ENCODE measurements around the gene PURA. TPM values are rescaled to one million over a fixed set of nuclear protein-coding genes. Genes with fewer than 3 reads are reported as not detected.

Gene PURA
- total RNA-seq, 4 donors from 2014 or later: 35.1 to 56.8 (median 42.5) TPM

DNA sequence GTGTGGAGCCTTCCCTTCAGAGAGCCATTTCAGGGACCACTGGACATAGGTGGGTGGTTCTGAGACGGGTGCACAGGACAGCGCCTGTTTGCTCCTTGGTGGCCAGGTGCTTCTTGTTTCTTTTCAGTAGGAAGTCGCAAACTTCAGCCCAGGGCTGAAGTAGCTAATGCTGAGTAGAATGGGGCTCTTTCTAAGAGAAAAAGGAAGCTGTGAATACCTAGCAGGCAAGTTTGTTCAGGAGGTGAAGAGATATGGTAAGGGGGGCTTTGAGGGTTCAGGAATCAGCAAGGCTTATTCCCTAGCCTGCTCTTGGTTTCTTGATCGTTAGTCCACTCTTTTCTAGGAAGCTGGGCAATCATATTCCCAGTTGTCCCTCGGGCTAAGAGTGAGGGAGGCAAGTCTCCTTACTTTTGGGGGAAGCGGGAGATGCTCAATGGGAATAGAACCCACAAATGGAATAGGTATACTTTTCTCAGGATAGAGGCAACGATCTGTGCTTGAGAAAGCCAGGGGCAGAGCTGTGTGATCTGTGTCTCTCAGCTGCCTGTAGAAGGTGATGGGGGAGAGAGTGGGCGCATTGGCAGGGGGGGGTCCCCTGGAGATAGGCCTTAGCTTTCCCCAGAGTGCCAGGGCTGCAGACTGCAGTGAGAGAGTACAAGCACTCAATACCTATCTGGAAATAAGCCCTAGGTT is 1.9 kb upstream of the PURA start:
- Histone ChIP-seq H3K9me3 (no peaks in the 10 kb centered on the region), H3K27ac (peak overlapping the region in 2 of 4 donors; percentile 97), H3K36me3 (no peaks in the 10 kb centered on the region), H3K4me3 (no peak overlapping the region), H3K27me3 (no peaks in the 10 kb centered on the region), H3K4me1 (peaks cover 0 to 73% (median 46%) of the 10 kb centered on the region in 4 donors)
- WGBS, 2 donors: 60 to 67% methylated on average over 8 of the region's 8 CpGs
- no peak for DNase-seq (ENCODE audit: low spot score in 2 of 2)
- no peak for TF ChIP-seq POLR2A (IDR thresholded peaks at IDR 0.05)
- no peak for TF ChIP-seq EP300 (IDR thresholded peaks at IDR 0.05)
- TF ChIP-seq, protein P1, sequence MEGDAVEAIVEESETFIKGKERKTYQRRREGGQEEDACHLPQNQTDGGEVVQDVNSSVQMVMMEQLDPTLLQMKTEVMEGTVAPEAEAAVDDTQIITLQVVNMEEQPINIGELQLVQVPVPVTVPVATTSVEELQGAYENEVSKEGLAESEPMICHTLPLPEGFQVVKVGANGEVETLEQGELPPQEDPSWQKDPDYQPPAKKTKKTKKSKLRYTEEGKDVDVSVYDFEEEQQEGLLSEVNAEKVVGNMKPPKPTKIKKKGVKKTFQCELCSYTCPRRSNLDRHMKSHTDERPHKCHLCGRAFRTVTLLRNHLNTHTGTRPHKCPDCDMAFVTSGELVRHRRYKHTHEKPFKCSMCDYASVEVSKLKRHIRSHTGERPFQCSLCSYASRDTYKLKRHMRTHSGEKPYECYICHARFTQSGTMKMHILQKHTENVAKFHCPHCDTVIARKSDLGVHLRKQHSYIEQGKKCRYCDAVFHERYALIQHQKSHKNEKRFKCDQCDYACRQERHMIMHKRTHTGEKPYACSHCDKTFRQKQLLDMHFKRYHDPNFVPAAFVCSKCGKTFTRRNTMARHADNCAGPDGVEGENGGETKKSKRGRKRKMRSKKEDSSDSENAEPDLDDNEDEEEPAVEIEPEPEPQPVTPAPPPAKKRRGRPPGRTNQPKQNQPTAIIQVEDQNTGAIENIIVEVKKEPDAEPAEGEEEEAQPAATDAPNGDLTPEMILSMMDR (IDR thresholded peaks at IDR 0.05): no peak

DNA sequence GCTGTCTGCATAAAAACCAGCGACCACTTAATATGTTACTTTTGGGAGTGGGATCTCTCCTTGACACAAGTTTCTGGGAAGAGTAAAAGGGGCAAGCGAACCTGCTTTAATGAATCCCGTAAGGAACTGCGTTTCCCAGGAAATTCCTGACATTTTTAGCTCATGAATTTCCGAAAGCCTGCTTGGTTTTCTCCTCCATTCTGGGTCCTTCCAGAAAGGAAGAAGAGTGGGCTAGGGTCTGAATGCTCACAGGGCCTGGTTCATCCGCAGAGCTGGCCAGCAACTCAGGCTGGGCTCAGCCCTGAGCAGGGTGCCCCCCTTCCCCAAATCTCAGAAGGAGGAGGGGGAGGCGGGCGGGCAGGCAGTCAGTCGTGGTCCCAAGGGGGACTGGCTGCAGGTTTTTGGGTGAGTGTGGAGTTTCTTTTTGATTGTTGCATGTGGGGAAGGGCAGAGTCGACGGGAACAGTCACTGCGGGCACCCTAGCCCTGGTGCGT is 1.2 kb upstream of the PURA start:
- TF ChIP-seq, protein P1 (IDR thresholded peaks at IDR 0.05): no peak
- TF ChIP-seq POLR2A (IDR thresholded peaks at IDR 0.05) (no peak), EP300 (IDR thresholded peaks at IDR 0.05) (no peak)
- Histone ChIP-seq H3K9me3 (no peaks in the 10 kb centered on the region), H3K27ac (peak overlapping the region; percentile 85 to 97 (median 92)), H3K27me3 (no peaks in the 10 kb centered on the region), H3K36me3 (no peaks in the 10 kb centered on the region), H3K4me3 (peak overlapping the region; percentile 72 to 87 (median 76)), H3K4me1 (peaks cover 0 to 79% (median 53%) of the 10 kb centered on the region in 4 donors)
- no peak for DNase-seq (ENCODE audit: low spot score in 2 of 2)
- 11 to 17% methylated on average over 10 to 13 of the region's 13 CpGs for WGBS, 2 donors

DNA sequence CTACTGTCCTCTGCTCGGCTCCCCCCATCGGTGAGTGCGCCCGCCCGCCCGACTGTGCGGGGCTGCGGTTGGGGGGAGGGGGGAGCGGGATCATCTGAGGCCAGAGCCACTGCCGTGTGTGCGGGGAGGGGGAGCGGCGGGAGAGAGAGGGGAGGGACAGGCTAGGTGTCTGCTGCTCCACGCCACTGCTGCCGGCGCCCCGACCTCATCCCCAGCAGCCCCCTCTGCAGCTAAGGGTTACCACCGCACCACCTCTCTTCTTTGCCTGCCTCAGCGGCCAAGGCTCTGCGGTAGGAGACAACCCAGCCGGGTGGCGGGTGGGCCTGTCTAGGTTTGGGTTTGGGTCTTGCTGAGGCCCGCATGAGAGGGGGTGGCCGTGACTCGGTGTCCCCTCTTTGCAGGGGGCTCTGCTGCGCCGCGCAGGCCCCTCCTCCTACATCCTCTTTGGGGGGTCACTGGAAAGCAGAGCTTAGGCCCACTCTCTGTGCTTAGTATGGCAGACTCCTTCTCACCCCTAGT is 670 bp upstream of the PURA start:
- H3K4me1 ChIP-seq: peaks cover 0 to 84% (median 56%) of the 10 kb centered on the region in 4 donors
- WGBS, 2 donors: 0 to 5% methylated on average over 22 of the region's 28 CpGs
- DNase-seq (ENCODE audit: low spot score in 2 of 2): no peak
- H3K36me3 ChIP-seq: no peaks in the 10 kb centered on the region
- TF ChIP-seq, protein P1 (IDR thresholded peaks at IDR 0.05): no peak
- TF ChIP-seq POLR2A (IDR thresholded peaks at IDR 0.05) (no peak), EP300 (IDR thresholded peaks at IDR 0.05) (no peak)
- peak overlapping the region; percentile 85 to 97 (median 92) for H3K27ac ChIP-seq
- H3K4me3 ChIP-seq: peak overlapping the region; percentile 72 to 87 (median 76)
- no peaks in the 10 kb centered on the region for H3K27me3 ChIP-seq
- H3K9me3 ChIP-seq: no peaks in the 10 kb centered on the region

DNA sequence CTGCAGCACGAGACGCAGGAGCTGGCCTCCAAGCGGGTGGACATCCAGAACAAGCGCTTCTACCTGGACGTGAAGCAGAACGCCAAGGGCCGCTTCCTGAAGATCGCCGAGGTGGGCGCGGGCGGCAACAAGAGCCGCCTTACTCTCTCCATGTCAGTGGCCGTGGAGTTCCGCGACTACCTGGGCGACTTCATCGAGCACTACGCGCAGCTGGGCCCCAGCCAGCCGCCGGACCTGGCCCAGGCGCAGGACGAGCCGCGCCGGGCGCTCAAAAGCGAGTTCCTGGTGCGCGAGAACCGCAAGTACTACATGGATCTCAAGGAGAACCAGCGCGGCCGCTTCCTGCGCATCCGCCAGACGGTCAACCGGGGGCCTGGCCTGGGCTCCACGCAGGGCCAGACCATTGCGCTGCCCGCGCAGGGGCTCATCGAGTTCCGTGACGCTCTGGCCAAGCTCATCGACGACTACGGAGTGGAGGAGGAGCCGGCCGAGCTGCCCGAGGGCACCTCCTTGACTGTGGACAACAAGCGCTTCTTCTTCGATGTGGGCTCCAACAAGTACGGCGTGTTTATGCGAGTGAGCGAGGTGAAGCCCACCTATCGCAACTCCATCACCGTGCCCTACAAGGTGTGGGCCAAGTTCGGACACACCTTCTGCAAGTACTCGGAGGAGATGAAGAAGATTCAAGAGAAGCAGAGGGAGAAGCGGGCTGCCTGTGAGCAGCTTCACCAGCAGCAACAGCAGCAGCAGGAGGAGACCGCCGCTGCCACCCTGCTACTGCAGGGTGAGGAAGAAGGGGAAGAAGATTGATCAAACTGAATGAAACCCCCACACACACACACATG is 654 bp downstream of the PURA start:
- H3K36me3 ChIP-seq: no peaks in the 10 kb centered on the region
- TF ChIP-seq, protein P1 (IDR thresholded peaks at IDR 0.05): no peak
- peak in 1 of 2 donors; percentile 72 for TF ChIP-seq EP300 (IDR thresholded peaks at IDR 0.05)
- TF ChIP-seq POLR2A (IDR thresholded peaks at IDR 0.05): no peak
- H3K4me3 ChIP-seq: peak overlapping the region; percentile 72 to 87 (median 76)
- no peaks in the 10 kb centered on the region for H3K27me3 ChIP-seq
- H3K9me3 ChIP-seq: no peaks in the 10 kb centered on the region
- peaks cover 0 to 86% (median 51%) of the 10 kb centered on the region in 4 donors for H3K4me1 ChIP-seq
- DNase-seq (ENCODE audit: low spot score in 2 of 2): peak; percentile 18 to 20
- WGBS, 2 donors: 3 to 6% methylated on average over 31 to 48 of the region's 65 CpGs
- H3K27ac ChIP-seq: peak overlapping the region; percentile 85 to 97 (median 92)
